IMR-90 (cell line): Measurements from ENCODE around the gene RYR3. TPM values are rescaled to one million over a fixed set of nuclear protein-coding genes. Genes with fewer than 3 reads are reported as not detected.

Experiments
- ATAC-seq: fragments of 200-7000 bp; cut with Tn5 transposase; 2 replicates; pipeline ENCODE4 v1.9.1; 2020; ENCODE audit warnings: low read depth, mild to moderate bottlenecking, moderate library complexity
- BruUV-seq: library from RNA; stranded (reverse); fragments of 400-500 nt; replicated peaks from 2 replicates; lab custom pipeline; 2021; lab: Mats Ljungman, UMichigan
- CTCF ChIA-PET: fragments of 300-600 bp; formaldehyde crosslinking; extraction: SDS; loops from one replicate; lab custom pipeline; 2021; ENCODE audit warnings: antibody characterized with exemption; lab: Yijun Ruan, JAX
- POLR2A ChIA-PET: fragments of 300-600 bp; sonication (Branson Sonifier 250); formaldehyde crosslinking; loops from one replicate; lab custom pipeline; 2022; ENCODE audit warnings: antibody characterized with exemption; ENCODE audit not compliant: unreplicated experiment; lab: Charles Lee
- DNase-seq: peaks from one replicate; pipeline ENCODE4 v3.0.0; 2013
- H2AFZ ChIP-seq: replicated peaks from 2 replicates; pipeline ENCODE3; 2013; ENCODE audit warnings: low read length, mild to moderate bottlenecking; ENCODE audit not compliant: poor library complexity
- H2AK5ac ChIP-seq: 2 replicates; pipeline ENCODE4 v1.6.1; 2013; ENCODE audit warnings: low read depth, low read length, inconsistent platforms
- H2AK9ac ChIP-seq: replicated peaks from 2 replicates; pipeline ENCODE3; 2013; ENCODE audit warnings: mild to moderate bottlenecking, low read depth, low read length, moderate library complexity; ENCODE audit not compliant: poor library complexity
- H2BK120ac ChIP-seq: 2 replicates; pipeline ENCODE4 v1.6.1; 2013; ENCODE audit warnings: low read depth, low read length, inconsistent platforms
- H2BK15ac ChIP-seq: 3 replicates; pipeline ENCODE4 v1.6.1; 2013; ENCODE audit warnings: low read depth, low read length, inconsistent platforms
- H2BK20ac ChIP-seq: 2 replicates; pipeline ENCODE4 v1.6.1; 2013; ENCODE audit warnings: low read depth, mild to moderate bottlenecking, inconsistent platforms, low read length, moderate library complexity
- H2BK5ac ChIP-seq: 2 replicates; pipeline ENCODE4 v1.6.1; 2013; ENCODE audit warnings: mild to moderate bottlenecking, low read depth, low read length, inconsistent platforms; ENCODE audit not compliant: poor library complexity, severe bottlenecking
- H3K14ac ChIP-seq: replicated peaks from 2 replicates; pipeline ENCODE4 v1.6.1; 2013; ENCODE audit warnings: low read depth, low read length, inconsistent platforms
- H3K18ac ChIP-seq: 2 replicates; pipeline ENCODE4 v1.6.1; 2013; ENCODE audit warnings: low read depth, low read length, control low read depth
- H3K23ac ChIP-seq: 2 replicates; pipeline ENCODE4 v1.6.1; 2013; ENCODE audit warnings: low read depth, low read length, inconsistent platforms
- H3K27ac ChIP-seq: 2 replicates; pipeline ENCODE4 v1.5.1; 2013; ENCODE audit warnings: mild to moderate bottlenecking, control low read depth, low read length; ENCODE audit not compliant: insufficient read depth
- H3K27me3 ChIP-seq: 2 replicates; pipeline ENCODE4 v1.6.1; 2013; ENCODE audit warnings: low read length; ENCODE audit not compliant: control insufficient read depth, insufficient read depth
- H3K36me3 ChIP-seq: 2 replicates; pipeline ENCODE4 v1.6.1; 2013; ENCODE audit warnings: low read length, mixed read lengths; ENCODE audit not compliant: control insufficient read depth, insufficient read depth
- H3K4ac ChIP-seq: 2 replicates; pipeline ENCODE4 v1.6.1; 2013; ENCODE audit warnings: low read depth, low read length, inconsistent platforms
- H3K4me1 ChIP-seq: 2 replicates; pipeline ENCODE4 v1.6.1; 2013; ENCODE audit warnings: low read length, mixed read lengths; ENCODE audit not compliant: control insufficient read depth, insufficient read depth
- H3K4me2 ChIP-seq: 2 replicates; pipeline ENCODE4 v1.6.1; 2013; ENCODE audit warnings: low read depth, mild to moderate bottlenecking, control low read depth, low read length, moderate library complexity
- H3K4me3 ChIP-seq: 2 replicates; pipeline ENCODE4 v1.5.1; 2013; ENCODE audit warnings: low read depth, mild to moderate bottlenecking, control low read depth, low read length, moderate library complexity; ENCODE audit not compliant: insufficient read depth
- H3K56ac ChIP-seq: 2 replicates; pipeline ENCODE4 v1.6.1; 2013; ENCODE audit warnings: low read length, inconsistent platforms; ENCODE audit not compliant: insufficient read depth; ENCODE audit errors: extremely low read depth
- H3K79me1 ChIP-seq, 2 experiments: 2 replicates each; pipeline ENCODE4 v1.6.1; 2013; ENCODE audit warnings: low read length in 2 of 2, inconsistent platforms in 1 of 2, low read depth in 1 of 2
- H3K9ac ChIP-seq: 2 replicates; pipeline ENCODE4 v1.6.1; 2013; ENCODE audit warnings: low read depth, low read length, control low read depth
- H3K9me1 ChIP-seq: 2 replicates; pipeline ENCODE4 v1.6.1; 2013; ENCODE audit warnings: low read length, inconsistent platforms; ENCODE audit not compliant: insufficient read depth
- H3K9me3 ChIP-seq: 2 replicates; pipeline ENCODE4 v1.6.1; 2013; ENCODE audit warnings: low read length; ENCODE audit not compliant: control insufficient read depth, insufficient read depth
- H4K20me1 ChIP-seq: 2 replicates; pipeline ENCODE4 v1.6.1; 2013; ENCODE audit warnings: low read length, inconsistent platforms; ENCODE audit not compliant: insufficient read depth
- H4K5ac ChIP-seq: 2 replicates; pipeline ENCODE4 v1.6.1; 2013; ENCODE audit warnings: mild to moderate bottlenecking, low read depth, low read length, control low read depth
- H4K8ac ChIP-seq, 2 experiments: 2 replicates each; pipeline ENCODE4 v1.6.1; 2013; ENCODE audit warnings: low read depth in 2 of 2, low read length in 2 of 2, control low read depth in 1 of 2, inconsistent platforms in 1 of 2
- H4K91ac ChIP-seq: 2 replicates; pipeline ENCODE4 v1.6.1; 2013; ENCODE audit warnings: low read depth, low read length, inconsistent platforms; ENCODE audit not compliant: insufficient read depth
- BHLHE40 ChIP-seq: fragments of 150-350 bp; IDR thresholded peaks from 2 replicates; pipeline ENCODE4 v1.6.1; 2016; ENCODE audit warnings: mild to moderate bottlenecking, low read depth, low read length
- CEBPB ChIP-seq: IDR thresholded peaks from 2 replicates; pipeline ENCODE4 v1.6.1; 2012; ENCODE audit warnings: low read depth, low read length, improper control_type of control experiment
- CHD1 ChIP-seq: IDR thresholded peaks from 2 replicates; pipeline ENCODE4 v1.6.1; 2012; ENCODE audit warnings: low read depth, low read length, improper control_type of control experiment
- CTCF ChIP-seq: conservative IDR thresholded peaks from 2 replicates; pipeline ENCODE4 v1.5.1; 2012; ENCODE audit warnings: mild to moderate bottlenecking, low read depth, low read length, improper control_type of control experiment
- ELK1 ChIP-seq: fragments of 150-350 bp; IDR thresholded peaks from 2 replicates; pipeline ENCODE4 v1.6.1; 2016; ENCODE audit warnings: low read depth, mild to moderate bottlenecking, low read length, moderate library complexity, borderline replicate concordance
- FOS ChIP-seq: fragments of 150-350 bp; IDR thresholded peaks from 2 replicates; pipeline ENCODE4 v1.6.1; 2016; ENCODE audit warnings: low read depth, low read length
- MAFK ChIP-seq: IDR thresholded peaks from 2 replicates; pipeline ENCODE4 v1.6.1; 2012; ENCODE audit warnings: low read depth, low read length, improper control_type of control experiment
- MAZ ChIP-seq: IDR thresholded peaks from 2 replicates; pipeline ENCODE4 v1.6.1; 2012; ENCODE audit warnings: low read depth, mild to moderate bottlenecking, low read length, improper control_type of control experiment, moderate library complexity, borderline replicate concordance
- MXI1 ChIP-seq: IDR thresholded peaks from 2 replicates; pipeline ENCODE4 v1.6.1; 2012; ENCODE audit warnings: low read depth, mild to moderate bottlenecking, low read length, moderate library complexity, borderline replicate concordance
- NFE2L2 ChIP-seq: fragments of 150-350 bp; IDR thresholded peaks from 2 replicates; pipeline ENCODE4 v1.6.1; 2016; ENCODE audit warnings: low read depth, mild to moderate bottlenecking, low read length
- POLR2A ChIP-seq: IDR thresholded peaks from 2 replicates; pipeline ENCODE4 v1.6.1; 2012; ENCODE audit warnings: mild to moderate bottlenecking, low read depth, low read length
- RAD21 ChIP-seq: IDR thresholded peaks from 2 replicates; pipeline ENCODE4 v1.6.1; 2012; ENCODE audit warnings: low read length, improper control_type of control experiment
- RCOR1 ChIP-seq: IDR thresholded peaks from 2 replicates; pipeline ENCODE4 v1.6.1; 2012; ENCODE audit warnings: mild to moderate bottlenecking, low read length, improper control_type of control experiment; ENCODE audit not compliant: insufficient replicate concordance
- RFX5 ChIP-seq: IDR thresholded peaks from 2 replicates; pipeline ENCODE4 v1.8.0; 2012; ENCODE audit warnings: low read depth, mild to moderate bottlenecking, low read length, moderate library complexity
- SMC3 ChIP-seq: fragments of 150-350 bp; IDR thresholded peaks from 2 replicates; pipeline ENCODE4 v1.6.1; 2016; ENCODE audit warnings: low read depth, mild to moderate bottlenecking, antibody characterized with exemption, low read length, moderate library complexity
- USF2 ChIP-seq: fragments of 150-350 bp; IDR thresholded peaks from 2 replicates; pipeline ENCODE4 v1.6.1; 2017; ENCODE audit warnings: mild to moderate bottlenecking, antibody characterized with exemption, low read length, low read depth
- WGBS, 2 experiments: methylation state at CpG; one replicate each; pipeline versions ENCODE4 v1.1.5 to v1.1.7; 2013; ENCODE audit warnings: missing lambda C conversion rate in 2 of 2; ENCODE audit not compliant: insufficient read length in 1 of 2; ENCODE audit errors: extremely low coverage in 2 of 2; 5-methylcytosine and 5-hydroxymethylcytosine counted together
- dilution Hi-C: fragments of 300-500 bp; cut with HindIII; formaldehyde crosslinking; loops from one replicate; pipeline ENCODE4 v1.14.3; 2018; ENCODE audit warnings: low sequenced_read_pairs; ENCODE audit not compliant: unreplicated experiment
- in situ Hi-C: fragments of 300-500 bp; cut with MboI; formaldehyde crosslinking; loops from 3 replicates; pipeline ENCODE4 v1.14.3; 2019; ENCODE audit warnings: low sequenced_read_pairs, inconsistent platforms, mixed read lengths
- intact Hi-C: fragments of 100-400 bp; cut with micrococcal nuclease; formaldehyde crosslinking; loops from 2 replicates; pipeline ENCODE4 v1.10.0; 2022
- polyA plus RNA-seq, 3 experiments: library from polyadenylated mRNA; depleted of rRNA; stranded (reverse); fragments of >200 nt; gene quantifications; 2 replicates each; pipeline ENCODE4 v1.2.3, GENCODE V29; 2012; ENCODE audit warnings: low replicate concordance in 1 of 3
- total RNA-seq: library from RNA; depleted of rRNA; stranded (reverse); fragments of >200 nt; gene quantifications from 2 replicates; pipeline ENCODE4 v1.2.3, GENCODE V29; 2012

The RYR3 gene
- total and polyA plus RNA-seq, 2 of the 4 experiments (the other 2 are of a cell fraction), result 0.18 TPM; not detected in 1

- DNase-seq (no peak), ATAC-seq (no peak)
- Histone ChIP-seq H3K9ac (no peak overlapping the region), H4K8ac (no peak overlapping the region), H4K91ac (no peak overlapping the region), H3K23ac (no peak overlapping the region), H3K56ac (no peak overlapping the region), H4K20me1 (no peaks in the 10 kb centered on the region), H3K4ac (no peak overlapping the region), H3K14ac (no peak overlapping the region), H3K79me1 (peaks cover under 1 to 2% of the 10 kb centered on the region in 2 experiments; a peak in 2 of 4 replicates), H2AFZ (no peak overlapping the region), H2BK20ac (no peak overlapping the region), H2BK120ac (no peak overlapping the region), H2BK5ac (no peak overlapping the region), H3K27me3 (no peaks in the 10 kb centered on the region), H4K5ac (no peak overlapping the region), H2BK15ac (no peak overlapping the region), H3K27ac (no peak overlapping the region), H3K4me2 (no peak overlapping the region), H3K18ac (no peak overlapping the region), H2AK9ac (no peak overlapping the region), H3K36me3 (no peaks in the 10 kb centered on the region), H3K4me3 (no peak overlapping the region), H3K9me3 (no peaks in the 10 kb centered on the region), H3K9me1 (peaks cover under 1% of the 10 kb centered on the region), H2AK5ac (no peak overlapping the region), H3K4me1 (peaks cover 4% of the 10 kb centered on the region)
- no peak for TF ChIP-seq FOS
- no peak for TF ChIP-seq MAZ
- TF ChIP-seq SMC3, result no peak
- TF ChIP-seq RAD21, result no peak
- no peak for TF ChIP-seq POLR2A
- TF ChIP-seq BHLHE40, result no peak
- no peak for TF ChIP-seq NFE2L2
- no peak for TF ChIP-seq ELK1
- no peak for TF ChIP-seq CHD1
- no peak for TF ChIP-seq MAFK
- no peak for TF ChIP-seq MXI1
- TF ChIP-seq RCOR1, result no peak
- TF ChIP-seq USF2, result no peak
- TF ChIP-seq RFX5, result no peak
- TF ChIP-seq CEBPB, result no peak
- no peak for TF ChIP-seq CTCF
- BruUV-seq, result no TSS peak
- dilution Hi-C loops (no loop called here), intact Hi-C loops (no loop called here), in situ Hi-C loops (no loop called here)
- POLR2A ChIA-PET, result no interaction called here
- WGBS, 2 experiments, result no CpG with 5 or more reads among the region's 1 CpG
- CTCF ChIA-PET, result no interaction called here
Observed at GRCh38 chr15:33902043-33902442, 591.3 kb downstream of the RYR3 start.
